Gastrocnemius medialis (tissue), 4 donors: ENCODE results near the gene VPS41. TPM values are rescaled to one million over a fixed set of nuclear protein-coding genes. Genes with fewer than 3 reads are reported as not detected.

Source experiments
- ATAC-seq, 2 donors: fragments of 150-250 bp; one replicate each; pipeline ENCODE4 v1.9.1; 2016
- DNase-seq, 2 donors: peaks; one replicate each; pipeline ENCODE4 v3.0.0-alpha.2; 2019
- H3K27ac ChIP-seq, 4 donors: fragments of 200-600 bp; sonication (generic); 1 replicate in 1 of 4; 2 replicates in 3 of 4; pipeline ENCODE4 v1.5.1; 2016 to 2018; ENCODE audit warnings: mild to moderate bottlenecking in 2 of 4, moderate library complexity in 1 of 4
- H3K27me3 ChIP-seq, 3 donors: fragments of 200-600 bp; sonication (generic) in 2 of 3; 1 replicate in 1 of 3; 2 replicates in 2 of 3; pipeline versions ENCODE4 v1.5.1 to v1.6.0; 2016 to 2019; ENCODE audit warnings: mild to moderate bottlenecking in 1 of 3, moderate library complexity in 1 of 3
- H3K36me3 ChIP-seq, 2 donors: fragments of 200-600 bp; sonication (generic) in 1 of 2; one replicate each; pipeline ENCODE4 v1.5.1; 2017 to 2018
- H3K4me1 ChIP-seq, 2 donors: fragments of 200-600 bp; sonication (generic) in 1 of 2; one replicate each; pipeline ENCODE4 v1.5.1; 2016 to 2017; ENCODE audit warnings: mild to moderate bottlenecking in 2 of 2
- H3K4me3 ChIP-seq, 4 donors: fragments of 200-600 bp; sonication (generic) in 3 of 4; 1 replicate in 1 of 4; 2 replicates in 3 of 4; pipeline ENCODE4 v1.5.1; 2016 to 2019; ENCODE audit warnings: mild to moderate bottlenecking in 2 of 4
- H3K9me3 ChIP-seq, 3 donors: fragments of 200-600 bp; sonication (generic) in 2 of 3; 1 replicate in 1 of 3; 2 replicates in 2 of 3; pipeline ENCODE4 v1.5.1; 2016 to 2019
- POLR2A ChIP-seq, 2 donors: fragments of 450-650 bp; IDR thresholded peaks; one replicate each; pipeline ENCODE4 v1.6.1; 2017; ENCODE audit warnings: antibody characterized with exemption in 2 of 2, mild to moderate bottlenecking in 2 of 2, moderate library complexity in 2 of 2
- in situ Hi-C, 4 donors: fragments of 200-750 bp; cut with MboI; loops; one replicate each; pipeline versions ENCODE4 v1.15.0 to v1.8.0; 2017; ENCODE audit warnings: low sequenced_read_pairs in 4 of 4
- intact Hi-C: fragments of 100-400 bp; cut with DNase I; formaldehyde crosslinking; loops from one replicate; pipeline ENCODE4 v1.15.1; 2023; ENCODE audit warnings: low total_unique reads
- total RNA-seq, 4 donors: library from RNA; depleted of rRNA; stranded (reverse); fragments of >200 nt; gene quantifications; one replicate each; pipeline versions ENCODE4 v1.1.0 to v1.2.3, GENCODE V29; 2016
- TF ChIP-seq, protein P1 (sequence below), 5 experiments: fragments of 450-650 bp in 3 of 5; fragments of 200-600 bp in 2 of 5; sonication (generic) in 2 of 5; IDR thresholded peaks in 4 of 5; conservative IDR thresholded peaks in 1 of 5; 1 replicate in 4 of 5; 2 replicates in 1 of 5; pipeline ENCODE4 v1.5.1; 2016 to 2019; ENCODE audit warnings: antibody characterized with exemption in 5 of 5, mild to moderate bottlenecking in 3 of 5, moderate library complexity in 3 of 5

The VPS41 gene
- total RNA-seq, 4 donors from 2014 or later = 6.3 to 15.3 (median 11.6) TPM

DNA sequence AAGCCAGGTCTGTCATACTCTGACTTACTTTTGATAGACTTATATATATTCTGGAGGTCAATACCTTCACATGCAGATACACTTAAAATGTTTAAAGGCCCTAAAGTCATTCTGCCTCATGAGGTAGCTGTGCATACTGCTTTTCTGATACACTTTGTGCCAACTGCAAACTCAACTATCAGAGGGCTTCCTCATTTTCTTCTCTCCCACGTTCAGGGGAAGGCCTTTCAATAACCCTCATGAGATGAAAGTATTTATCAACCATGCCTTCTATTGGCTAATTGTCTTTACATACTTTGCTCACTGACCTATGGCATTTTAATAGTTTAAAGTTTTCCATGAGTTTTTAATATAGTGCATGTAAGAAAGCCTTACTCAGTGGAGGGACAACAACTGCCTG is 165.1 kb downstream of the VPS41 start:
- ATAC-seq = no peak
- intact Hi-C loops = no loop called here
- no peaks in the 10 kb centered on the region for H3K27me3 ChIP-seq
- H3K4me3 ChIP-seq = no peak overlapping the region
- no peaks in the 10 kb centered on the region for H3K9me3 ChIP-seq
- H3K4me1 ChIP-seq = no peaks in the 10 kb centered on the region
- H3K27ac ChIP-seq = no peak overlapping the region
- TF ChIP-seq, protein P1, sequence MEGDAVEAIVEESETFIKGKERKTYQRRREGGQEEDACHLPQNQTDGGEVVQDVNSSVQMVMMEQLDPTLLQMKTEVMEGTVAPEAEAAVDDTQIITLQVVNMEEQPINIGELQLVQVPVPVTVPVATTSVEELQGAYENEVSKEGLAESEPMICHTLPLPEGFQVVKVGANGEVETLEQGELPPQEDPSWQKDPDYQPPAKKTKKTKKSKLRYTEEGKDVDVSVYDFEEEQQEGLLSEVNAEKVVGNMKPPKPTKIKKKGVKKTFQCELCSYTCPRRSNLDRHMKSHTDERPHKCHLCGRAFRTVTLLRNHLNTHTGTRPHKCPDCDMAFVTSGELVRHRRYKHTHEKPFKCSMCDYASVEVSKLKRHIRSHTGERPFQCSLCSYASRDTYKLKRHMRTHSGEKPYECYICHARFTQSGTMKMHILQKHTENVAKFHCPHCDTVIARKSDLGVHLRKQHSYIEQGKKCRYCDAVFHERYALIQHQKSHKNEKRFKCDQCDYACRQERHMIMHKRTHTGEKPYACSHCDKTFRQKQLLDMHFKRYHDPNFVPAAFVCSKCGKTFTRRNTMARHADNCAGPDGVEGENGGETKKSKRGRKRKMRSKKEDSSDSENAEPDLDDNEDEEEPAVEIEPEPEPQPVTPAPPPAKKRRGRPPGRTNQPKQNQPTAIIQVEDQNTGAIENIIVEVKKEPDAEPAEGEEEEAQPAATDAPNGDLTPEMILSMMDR (IDR thresholded peaks at IDR 0.05 in 4 of 5, conservative IDR thresholded peaks at IDR 0.05 in 1 of 5) = no peak
- no peak for TF ChIP-seq POLR2A (IDR thresholded peaks at IDR 0.05)
- in situ Hi-C loops = no loop called here
- DNase-seq = no peak
- peaks cover 0 to 40% of the 10 kb centered on the region in 2 donors for H3K36me3 ChIP-seq

DNA sequence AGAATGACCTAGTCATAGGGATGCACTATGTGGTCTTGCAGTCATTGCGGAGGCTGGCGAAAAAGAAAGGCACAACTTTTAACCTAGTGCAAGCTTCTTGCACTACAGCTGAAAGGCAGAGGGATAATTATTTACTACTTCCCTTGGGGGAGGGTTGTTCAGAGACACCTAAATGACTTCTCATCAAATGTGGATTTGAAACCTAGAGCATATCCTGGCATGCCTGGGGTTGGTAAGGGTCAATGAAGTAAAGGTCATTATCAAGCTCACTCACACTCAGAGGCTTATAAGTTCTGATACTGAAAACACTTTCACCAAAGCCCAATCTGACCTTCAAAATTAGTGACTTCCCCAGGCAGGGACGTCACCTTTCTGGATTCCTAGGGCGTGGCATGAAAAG is 168.9 kb downstream of the VPS41 start:
- no peaks in the 10 kb centered on the region for H3K4me1 ChIP-seq
- TF ChIP-seq, protein P1 (IDR thresholded peaks at IDR 0.05 in 4 of 5, conservative IDR thresholded peaks at IDR 0.05 in 1 of 5) = no peak
- TF ChIP-seq POLR2A (IDR thresholded peaks at IDR 0.05) = no peak
- H3K4me3 ChIP-seq = no peak overlapping the region
- intact Hi-C loops = no loop called here
- no peak for DNase-seq
- no peak overlapping the region for H3K27ac ChIP-seq
- ATAC-seq = no peak
- no peaks in the 10 kb centered on the region for H3K27me3 ChIP-seq
- peaks cover 0 to 36% of the 10 kb centered on the region in 2 donors for H3K36me3 ChIP-seq
- in situ Hi-C loops = no loop called here
- H3K9me3 ChIP-seq = no peaks in the 10 kb centered on the region

DNA sequence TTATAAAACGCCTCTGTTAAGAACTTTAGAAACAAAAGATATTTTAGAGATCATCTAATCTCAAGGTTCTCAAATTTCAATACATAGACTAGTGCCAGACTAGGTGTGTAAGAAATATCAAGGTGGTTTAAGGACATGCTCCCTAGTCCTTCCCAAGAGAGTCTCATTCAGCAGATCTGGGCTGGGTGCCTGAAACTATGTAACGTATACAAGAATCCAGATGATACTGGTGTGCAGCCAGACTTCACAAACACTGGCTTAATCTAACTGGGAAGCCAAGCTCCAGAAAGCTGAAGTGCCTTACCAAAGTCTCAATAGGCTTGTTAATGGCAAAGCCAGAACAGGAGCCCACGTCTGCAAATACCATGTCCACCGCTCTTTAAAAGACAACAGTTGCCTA is 172.9 kb downstream of the VPS41 start:
- Histone ChIP-seq H3K27me3 (no peaks in the 10 kb centered on the region), H3K9me3 (no peaks in the 10 kb centered on the region), H3K4me3 (no peak overlapping the region), H3K27ac (no peak overlapping the region), H3K36me3 (peaks cover 0 to 9% of the 10 kb centered on the region in 2 donors), H3K4me1 (no peaks in the 10 kb centered on the region)
- intact Hi-C loops (no loop called here), in situ Hi-C loops (no loop called here)
- ATAC-seq (no peak), DNase-seq (no peak)
- TF ChIP-seq, protein P1 (IDR thresholded peaks at IDR 0.05 in 4 of 5, conservative IDR thresholded peaks at IDR 0.05 in 1 of 5) = no peak
- TF ChIP-seq POLR2A (IDR thresholded peaks at IDR 0.05) = no peak

DNA sequence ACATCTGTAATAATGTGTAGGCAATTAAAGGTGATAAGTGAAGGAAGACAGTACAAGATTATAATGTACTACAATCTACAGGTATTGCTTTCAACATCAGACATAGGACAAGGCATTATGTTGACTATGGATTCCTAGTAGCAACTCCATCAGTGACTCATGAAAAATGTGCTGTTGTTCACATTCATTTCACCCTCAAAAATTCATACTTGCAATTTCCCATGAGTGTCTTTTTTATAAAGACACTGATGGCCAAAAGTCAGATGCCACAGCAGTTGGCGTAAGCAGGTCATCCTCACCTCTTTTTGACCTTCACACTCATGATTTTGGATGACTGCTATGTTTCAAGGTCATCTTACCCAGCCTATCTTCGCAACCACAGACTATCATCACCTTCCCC is 177.8 kb downstream of the VPS41 start:
- no peaks in the 10 kb centered on the region for H3K9me3 ChIP-seq
- no peaks in the 10 kb centered on the region for H3K27me3 ChIP-seq
- in situ Hi-C loops (no loop called here), intact Hi-C loops (no loop called here)
- TF ChIP-seq POLR2A (IDR thresholded peaks at IDR 0.05) = no peak
- TF ChIP-seq, protein P1 (IDR thresholded peaks at IDR 0.05 in 4 of 5, conservative IDR thresholded peaks at IDR 0.05 in 1 of 5) = no peak
- DNase-seq = no peak
- ATAC-seq = no peak
- no peak overlapping the region for H3K4me3 ChIP-seq
- no peaks in the 10 kb centered on the region for H3K36me3 ChIP-seq
- H3K4me1 ChIP-seq = no peaks in the 10 kb centered on the region
- no peak overlapping the region for H3K27ac ChIP-seq

DNA sequence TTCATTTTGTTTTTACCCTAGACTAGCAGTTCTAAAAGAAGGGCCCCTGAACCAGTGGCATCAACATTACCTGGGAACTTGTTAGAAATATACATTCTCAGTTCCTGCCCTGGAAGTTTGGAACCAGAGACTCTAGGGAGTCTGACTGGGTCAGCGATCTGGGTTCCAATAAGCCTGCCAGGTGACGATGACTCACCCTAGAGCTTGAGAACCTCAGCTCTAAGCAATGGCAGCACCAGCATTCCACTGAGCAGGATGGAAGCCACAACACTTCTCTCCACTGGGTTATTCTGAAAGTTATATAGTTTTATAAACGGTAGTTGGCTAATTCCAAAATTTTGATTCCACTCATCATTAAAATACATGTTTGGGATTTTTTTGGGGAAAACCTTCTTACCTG is 180.8 kb downstream of the VPS41 start:
- TF ChIP-seq, protein P1 (IDR thresholded peaks at IDR 0.05 in 4 of 5, conservative IDR thresholded peaks at IDR 0.05 in 1 of 5) = no peak
- no peak for TF ChIP-seq POLR2A (IDR thresholded peaks at IDR 0.05)
- Histone ChIP-seq H3K4me3 (no peak overlapping the region), H3K27ac (no peak overlapping the region), H3K4me1 (no peaks in the 10 kb centered on the region), H3K36me3 (peaks cover 0 to 6% of the 10 kb centered on the region in 2 donors), H3K27me3 (no peaks in the 10 kb centered on the region), H3K9me3 (no peaks in the 10 kb centered on the region)
- no peak for DNase-seq
- in situ Hi-C loops (no loop called here), intact Hi-C loops (no loop called here)
- ATAC-seq = no peak
